HG02610 (cell line): Measurements from ENCODE around the gene DNASE1.

ENCODE experiments used
- ATAC-seq: cut with Tn5 transposase; IDR thresholded peaks from one replicate; pipeline ENCODE4 v1.9.1; 2021; ENCODE audit warnings: mild to moderate bottlenecking, moderate library complexity; ENCODE audit not compliant: unreplicated experiment

DNASE1 gene

DNA sequence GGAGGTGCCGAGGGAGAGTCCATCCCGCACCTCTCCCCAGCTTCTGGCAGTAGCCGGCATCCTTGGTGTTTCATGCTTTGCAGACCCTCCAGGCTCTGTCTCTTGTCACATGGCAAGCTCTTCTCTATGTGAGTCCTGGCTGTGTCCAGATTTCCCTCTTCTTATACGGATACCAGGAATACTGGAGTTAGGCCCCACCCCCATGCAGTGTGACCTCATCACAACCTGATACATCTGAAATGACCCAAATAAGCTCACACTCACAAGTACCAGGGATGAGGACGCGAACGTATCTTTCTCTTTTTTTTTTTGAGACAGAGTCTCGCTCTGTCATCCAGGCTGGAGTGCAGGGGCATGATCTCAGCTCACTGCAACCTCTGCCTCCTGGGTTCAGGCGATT lies 39.6 kb downstream of the DNASE1 start:
- ATAC-seq: no peak

DNA sequence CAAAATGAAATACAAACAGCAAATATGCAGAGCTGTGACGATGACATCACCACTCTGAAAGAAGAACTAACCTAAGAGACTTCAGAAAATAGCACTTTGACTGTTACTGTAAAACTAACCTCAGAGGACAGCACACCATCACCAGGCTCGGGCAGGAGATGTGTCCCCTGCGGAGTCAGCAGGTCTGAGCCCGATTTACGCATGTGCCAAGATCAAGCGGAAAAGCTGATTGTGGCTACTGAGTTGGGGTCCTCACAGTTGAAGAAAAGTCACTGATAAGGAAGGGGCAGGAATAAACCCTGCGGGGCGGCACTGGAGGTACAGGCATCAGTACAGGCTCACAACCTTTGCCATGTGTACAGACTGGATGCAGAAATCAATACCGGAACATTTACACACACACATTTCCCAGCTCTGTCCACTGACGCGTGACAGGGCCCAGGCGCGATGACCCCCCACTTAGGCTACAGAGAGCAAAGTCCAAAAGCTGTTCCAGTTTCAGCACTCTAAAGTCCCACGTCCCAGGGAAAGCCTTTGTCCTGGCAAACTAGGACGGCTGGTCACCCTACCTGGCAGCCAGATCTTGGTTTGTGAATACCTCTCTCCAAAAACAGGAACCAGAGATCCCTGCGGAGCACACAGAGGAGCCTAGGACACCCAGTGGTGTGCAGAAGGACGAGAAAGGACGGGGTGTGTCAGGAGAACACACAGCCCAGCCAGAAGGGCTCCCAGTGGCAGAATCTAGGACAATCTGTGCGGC lies 41.3 kb downstream of the DNASE1 start:
- no peak for ATAC-seq

DNA sequence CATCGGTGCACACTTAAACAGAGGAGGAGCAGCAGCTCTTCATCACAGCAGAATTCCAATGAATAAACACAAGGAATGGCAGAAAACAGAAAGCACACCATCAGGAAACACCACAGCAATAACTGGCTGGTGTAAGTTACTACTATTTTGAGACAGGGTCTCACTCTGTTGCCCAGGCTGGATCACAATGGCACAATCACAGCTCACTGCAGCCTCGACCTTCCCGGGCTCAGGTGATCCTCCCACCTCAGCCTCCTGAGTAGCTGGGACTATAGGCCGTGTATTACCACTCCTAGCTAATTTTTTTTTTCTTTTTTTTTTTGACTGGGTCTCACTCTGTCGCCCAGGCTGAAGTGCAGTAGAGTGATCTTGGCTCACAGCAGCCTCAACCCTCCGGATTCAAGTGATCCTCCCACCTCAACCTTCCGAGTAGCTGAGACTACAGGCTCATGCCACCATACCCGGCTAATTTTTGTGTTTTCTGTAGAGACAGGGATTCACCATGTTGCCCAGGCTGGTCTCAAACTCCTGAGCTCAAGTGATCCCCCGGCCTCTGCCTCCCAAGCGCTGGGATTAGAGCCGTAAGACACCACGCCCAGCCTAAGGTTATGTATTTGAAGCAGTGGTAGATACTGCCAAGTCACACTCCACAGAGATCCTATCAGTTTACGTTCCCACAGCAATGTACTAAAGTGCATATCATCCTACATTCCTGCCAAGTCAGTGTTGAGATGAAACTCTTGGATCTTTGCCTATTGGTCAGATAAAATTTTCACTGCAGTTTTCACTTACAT lies 42.1 kb downstream of the DNASE1 start:
- ATAC-seq: no peak

DNA sequence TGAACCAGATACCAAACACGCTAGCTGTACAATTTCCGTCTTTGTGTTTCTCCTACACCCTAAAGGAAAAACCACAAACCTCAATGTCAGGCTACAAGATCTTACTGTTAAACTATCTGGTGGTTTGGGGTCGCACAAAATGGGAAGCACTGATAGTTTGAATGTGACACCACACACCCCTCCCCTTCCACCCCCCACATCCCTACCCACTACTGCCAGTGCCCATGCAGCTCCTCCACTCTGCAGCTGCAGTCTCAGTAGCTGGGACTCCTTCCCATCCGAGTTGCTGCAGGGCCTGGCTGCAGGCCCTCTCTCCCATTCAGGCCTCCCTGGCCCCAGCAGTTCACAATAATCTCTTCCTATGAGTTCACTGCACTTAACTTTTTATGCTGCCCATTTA lies 44.5 kb downstream of the DNASE1 start:
- no peak for ATAC-seq

DNA sequence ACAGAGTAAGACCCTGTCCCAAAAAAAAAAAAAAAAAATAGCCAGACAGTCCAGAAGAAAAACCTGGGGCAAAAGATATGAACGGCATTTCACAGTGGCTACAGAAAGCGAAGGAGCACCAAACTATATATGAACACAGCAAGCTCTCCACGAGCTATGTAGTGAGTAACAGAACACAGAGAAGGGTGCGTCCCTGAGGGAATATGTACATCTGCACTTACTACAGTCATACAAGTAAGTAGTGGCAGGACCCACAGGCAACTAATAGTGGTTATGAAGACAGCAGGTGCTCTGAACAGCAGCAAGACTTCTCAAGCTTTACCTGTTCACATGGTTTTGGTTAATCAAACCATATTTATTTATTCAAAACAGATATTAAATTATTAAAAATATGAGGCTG lies 47.0 kb downstream of the DNASE1 start:
- no peak for ATAC-seq

DNA sequence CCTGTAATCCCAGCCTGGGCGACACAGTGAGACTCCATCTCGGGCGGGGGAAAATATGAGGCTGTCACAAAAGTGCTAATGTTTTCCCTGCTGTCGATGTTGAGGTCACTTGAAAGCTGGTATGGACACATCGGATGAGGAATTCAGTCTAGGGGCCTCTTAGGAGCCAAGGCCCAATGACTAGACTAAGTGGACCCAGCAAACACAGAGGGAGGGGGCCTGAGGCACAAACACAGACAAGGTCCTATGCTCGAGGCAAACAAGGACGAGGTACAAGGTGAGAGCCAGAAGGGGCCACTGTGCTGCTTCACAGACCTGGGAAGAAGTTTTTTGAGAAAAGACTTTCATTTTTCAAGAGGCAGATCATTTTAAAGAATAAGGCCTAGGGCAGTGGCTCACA lies 47.6 kb downstream of the DNASE1 start:
- ATAC-seq: no peak

DNA sequence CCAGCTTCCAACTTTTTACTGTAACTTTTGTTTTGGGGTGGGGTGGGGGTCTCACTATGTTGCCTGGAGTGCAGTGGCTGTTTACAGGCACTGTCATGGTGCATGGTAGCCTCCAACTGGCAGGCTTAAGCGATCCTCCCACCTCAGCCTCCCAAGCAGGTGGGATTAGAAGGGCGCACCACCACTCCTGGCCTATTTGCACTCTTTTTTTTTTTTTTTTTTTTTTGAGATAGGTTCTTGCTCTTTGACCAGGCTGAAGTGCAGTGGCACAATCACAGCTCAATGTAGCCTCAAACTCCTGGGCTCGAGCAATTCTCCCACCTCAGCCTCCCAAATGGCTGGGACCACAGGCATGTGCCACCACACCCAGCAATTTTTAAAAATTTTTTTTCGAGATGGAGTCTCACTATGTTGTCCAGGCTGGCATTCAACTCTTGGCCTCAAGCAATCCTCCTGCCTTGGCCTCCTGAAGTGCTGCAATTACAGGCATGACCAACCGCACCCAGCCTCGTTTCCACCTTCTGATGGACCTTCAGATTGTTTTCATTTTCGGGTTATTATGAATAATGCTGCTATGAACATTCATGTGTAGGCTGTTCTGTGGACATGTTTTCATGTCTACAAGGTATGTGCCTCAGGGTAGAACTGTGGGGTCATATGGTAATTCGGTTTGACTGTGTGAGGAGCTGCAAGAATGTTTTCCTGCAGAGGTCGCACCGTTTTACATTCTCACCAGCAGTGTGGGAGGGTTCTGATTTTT lies 51.9 kb downstream of the DNASE1 start:
- ATAC-seq: no peak
